Esophagus squamous epithelium (tissue), 4 donors: Measurements from ENCODE around the gene GPC6.

Source experiments
- POLR2A ChIP-seq, 4 donors: fragments of 450-650 bp; IDR thresholded peaks; one replicate each; pipeline ENCODE4 v1.6.1; 2017; ENCODE audit warnings: antibody characterized with exemption in 4 of 4, mild to moderate bottlenecking in 4 of 4, moderate library complexity in 3 of 4
- TF ChIP-seq, protein P1 (sequence below), 6 experiments: fragments of 450-650 bp in 4 of 6; fragments of 200-600 bp in 2 of 6; sonication (generic) in 2 of 6; IDR thresholded peaks; one replicate each; pipeline ENCODE4 v1.5.1; 2016 to 2019; ENCODE audit warnings: antibody characterized with exemption in 6 of 6, mild to moderate bottlenecking in 4 of 6, moderate library complexity in 4 of 6

DNA sequence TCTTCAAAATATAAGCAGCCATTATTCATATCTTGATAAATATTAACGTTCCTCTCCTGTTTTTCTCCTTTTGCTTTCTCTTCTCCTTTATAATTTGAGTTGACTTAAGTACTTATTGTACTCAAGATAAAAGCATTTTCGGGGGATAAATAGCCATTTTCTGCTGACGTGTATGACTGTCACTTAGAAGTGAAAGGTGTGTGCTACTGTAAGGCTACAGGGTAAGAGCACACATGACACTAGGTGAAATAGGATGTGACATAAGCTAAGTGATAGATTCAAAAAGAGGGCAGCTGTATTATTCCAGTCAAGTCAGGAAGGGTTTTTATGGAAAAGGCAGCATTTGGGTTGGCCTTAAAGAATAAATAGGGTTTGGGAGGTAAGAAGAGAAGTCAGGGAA lies 128.5 kb downstream of the GPC6 start:
- TF ChIP-seq POLR2A (IDR thresholded peaks at IDR 0.05) = no peak
- TF ChIP-seq, protein P1, sequence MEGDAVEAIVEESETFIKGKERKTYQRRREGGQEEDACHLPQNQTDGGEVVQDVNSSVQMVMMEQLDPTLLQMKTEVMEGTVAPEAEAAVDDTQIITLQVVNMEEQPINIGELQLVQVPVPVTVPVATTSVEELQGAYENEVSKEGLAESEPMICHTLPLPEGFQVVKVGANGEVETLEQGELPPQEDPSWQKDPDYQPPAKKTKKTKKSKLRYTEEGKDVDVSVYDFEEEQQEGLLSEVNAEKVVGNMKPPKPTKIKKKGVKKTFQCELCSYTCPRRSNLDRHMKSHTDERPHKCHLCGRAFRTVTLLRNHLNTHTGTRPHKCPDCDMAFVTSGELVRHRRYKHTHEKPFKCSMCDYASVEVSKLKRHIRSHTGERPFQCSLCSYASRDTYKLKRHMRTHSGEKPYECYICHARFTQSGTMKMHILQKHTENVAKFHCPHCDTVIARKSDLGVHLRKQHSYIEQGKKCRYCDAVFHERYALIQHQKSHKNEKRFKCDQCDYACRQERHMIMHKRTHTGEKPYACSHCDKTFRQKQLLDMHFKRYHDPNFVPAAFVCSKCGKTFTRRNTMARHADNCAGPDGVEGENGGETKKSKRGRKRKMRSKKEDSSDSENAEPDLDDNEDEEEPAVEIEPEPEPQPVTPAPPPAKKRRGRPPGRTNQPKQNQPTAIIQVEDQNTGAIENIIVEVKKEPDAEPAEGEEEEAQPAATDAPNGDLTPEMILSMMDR (IDR thresholded peaks at IDR 0.05) = no peak
